HFF-Myc (cell line): Measurements from ENCODE around the gene IFIT1.

Experiments
- DNase-seq: peaks from one replicate; pipeline ENCODE4 v3.0.0-alpha.2; 2011; ENCODE audit warnings: low read depth; ENCODE audit errors: extremely low read depth
- H3K4me3 ChIP-seq: replicated peaks from 2 replicates; pipeline ENCODE4 v1.5.1; 2011; ENCODE audit warnings: low read depth, mild to moderate bottlenecking, control low read depth, low read length
- TF ChIP-seq, protein P1 (sequence below): IDR thresholded peaks from 2 replicates; pipeline ENCODE4 v1.5.1; 2012; ENCODE audit warnings: mild to moderate bottlenecking, low read depth, low read length, control low read depth; ENCODE audit errors: missing control alignments

Gene IFIT1, protein sequence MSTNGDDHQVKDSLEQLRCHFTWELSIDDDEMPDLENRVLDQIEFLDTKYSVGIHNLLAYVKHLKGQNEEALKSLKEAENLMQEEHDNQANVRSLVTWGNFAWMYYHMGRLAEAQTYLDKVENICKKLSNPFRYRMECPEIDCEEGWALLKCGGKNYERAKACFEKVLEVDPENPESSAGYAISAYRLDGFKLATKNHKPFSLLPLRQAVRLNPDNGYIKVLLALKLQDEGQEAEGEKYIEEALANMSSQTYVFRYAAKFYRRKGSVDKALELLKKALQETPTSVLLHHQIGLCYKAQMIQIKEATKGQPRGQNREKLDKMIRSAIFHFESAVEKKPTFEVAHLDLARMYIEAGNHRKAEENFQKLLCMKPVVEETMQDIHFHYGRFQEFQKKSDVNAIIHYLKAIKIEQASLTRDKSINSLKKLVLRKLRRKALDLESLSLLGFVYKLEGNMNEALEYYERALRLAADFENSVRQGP

DNA sequence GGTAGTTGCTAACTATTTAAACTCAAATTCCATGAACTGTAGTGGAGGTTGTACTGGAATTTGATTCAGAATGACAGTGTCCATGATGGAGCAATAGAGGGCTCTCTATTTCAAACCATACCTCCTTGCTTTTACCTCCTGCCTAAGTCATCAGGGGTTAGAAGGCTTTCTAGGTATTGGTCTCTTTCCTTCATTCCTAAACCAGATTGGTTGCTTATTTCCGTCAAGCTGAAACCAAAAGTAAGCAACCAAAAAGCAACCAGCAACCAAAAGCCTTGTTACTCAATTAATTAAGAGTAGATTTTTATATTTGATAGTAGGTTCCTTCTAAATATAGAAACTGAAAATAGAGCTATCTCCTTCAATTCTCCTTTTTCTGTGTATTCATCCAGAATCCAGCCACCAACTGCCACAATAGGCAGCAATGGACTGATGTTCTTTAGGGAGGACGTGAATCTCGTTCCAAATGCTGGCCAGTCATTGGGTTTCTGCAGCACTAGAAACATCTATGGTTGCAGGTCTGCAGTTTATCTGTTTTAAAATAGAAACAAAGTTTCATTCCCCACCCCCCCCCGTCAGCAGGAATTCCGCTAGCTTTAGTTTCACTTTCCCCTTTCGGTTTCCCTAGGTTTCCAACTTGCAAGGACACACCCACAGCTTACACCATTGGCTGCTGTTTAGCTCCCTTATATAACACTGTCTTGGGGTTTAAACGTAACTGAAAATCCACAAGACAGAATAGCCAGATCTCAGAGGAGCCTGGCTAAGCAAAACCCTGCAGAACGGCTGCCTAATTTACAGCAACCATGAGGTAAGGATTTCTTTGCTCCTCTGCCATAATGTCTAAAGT, at the start of gene IFIT1:
TSS of gene IFIT1 (plus strand) at position 717 of the 850 bp plus-strand sequence. CDS start at position 807, 90 bp downstream.
- peak; percentile 87 for DNase-seq
- TF ChIP-seq, protein P1, sequence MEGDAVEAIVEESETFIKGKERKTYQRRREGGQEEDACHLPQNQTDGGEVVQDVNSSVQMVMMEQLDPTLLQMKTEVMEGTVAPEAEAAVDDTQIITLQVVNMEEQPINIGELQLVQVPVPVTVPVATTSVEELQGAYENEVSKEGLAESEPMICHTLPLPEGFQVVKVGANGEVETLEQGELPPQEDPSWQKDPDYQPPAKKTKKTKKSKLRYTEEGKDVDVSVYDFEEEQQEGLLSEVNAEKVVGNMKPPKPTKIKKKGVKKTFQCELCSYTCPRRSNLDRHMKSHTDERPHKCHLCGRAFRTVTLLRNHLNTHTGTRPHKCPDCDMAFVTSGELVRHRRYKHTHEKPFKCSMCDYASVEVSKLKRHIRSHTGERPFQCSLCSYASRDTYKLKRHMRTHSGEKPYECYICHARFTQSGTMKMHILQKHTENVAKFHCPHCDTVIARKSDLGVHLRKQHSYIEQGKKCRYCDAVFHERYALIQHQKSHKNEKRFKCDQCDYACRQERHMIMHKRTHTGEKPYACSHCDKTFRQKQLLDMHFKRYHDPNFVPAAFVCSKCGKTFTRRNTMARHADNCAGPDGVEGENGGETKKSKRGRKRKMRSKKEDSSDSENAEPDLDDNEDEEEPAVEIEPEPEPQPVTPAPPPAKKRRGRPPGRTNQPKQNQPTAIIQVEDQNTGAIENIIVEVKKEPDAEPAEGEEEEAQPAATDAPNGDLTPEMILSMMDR = no peak

DNA sequence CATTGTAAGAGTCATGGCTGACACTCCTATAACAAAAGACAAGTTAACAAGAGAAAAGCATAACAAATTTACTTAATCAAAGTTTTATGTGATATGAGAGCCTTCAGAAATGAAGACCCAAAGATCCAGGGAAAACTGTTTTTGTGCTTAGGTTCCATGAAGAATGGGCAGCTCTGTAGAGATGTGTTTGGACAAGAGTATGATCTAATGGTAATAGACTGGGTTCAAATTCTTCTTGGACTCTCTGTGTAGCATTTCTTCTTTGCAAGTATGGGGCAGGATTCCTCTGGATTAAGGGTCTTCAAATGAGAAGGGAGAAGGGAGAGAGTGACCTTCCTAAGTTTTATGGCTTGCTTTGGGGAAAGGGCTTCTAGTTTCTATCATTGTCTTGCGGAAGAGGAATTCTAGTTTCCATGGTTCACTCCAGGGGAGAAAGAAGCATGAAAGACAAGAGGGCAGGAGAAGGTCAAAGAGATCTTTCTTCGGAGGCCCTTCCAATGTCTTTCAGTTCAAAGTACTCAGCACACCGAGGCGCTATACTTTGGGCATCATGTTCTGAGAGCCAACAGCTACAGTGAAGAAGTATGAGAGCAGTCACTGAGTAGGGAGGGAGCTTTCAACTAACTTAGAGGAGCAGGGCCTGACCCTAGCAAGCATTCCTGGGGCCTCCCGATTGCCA, 49.2 kb upstream of the IFIT1 start:
- no peak for DNase-seq
- TF ChIP-seq, protein P1 = no peak
- H3K4me3 ChIP-seq = no peak overlapping the region

More for the DNA sequence above, at the start of gene IFIT1:
- peak within 1 kb of the TSS; percentile 55 for H3K4me3 ChIP-seq

DNA sequence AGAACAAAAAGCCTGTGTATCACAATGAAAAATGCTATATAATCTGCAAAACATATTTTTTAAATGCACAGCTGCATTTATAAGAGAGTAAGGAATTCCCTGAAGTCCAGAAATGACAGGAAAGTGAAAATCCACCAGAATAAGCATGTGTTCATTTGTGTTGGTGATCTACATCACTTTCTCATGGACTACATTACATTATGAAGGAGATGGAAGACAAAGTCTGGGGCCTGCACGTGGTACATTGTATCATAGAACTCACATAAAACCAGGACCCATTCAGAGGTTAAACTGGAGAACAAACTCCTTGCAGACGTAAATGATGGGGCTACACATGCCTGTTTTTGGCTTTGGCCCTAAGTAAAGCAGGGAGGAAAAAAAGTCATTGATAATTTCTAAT, 48.3 kb upstream of the IFIT1 start:
- DNase-seq = no peak
- H3K4me3 ChIP-seq = no peak overlapping the region
- TF ChIP-seq, protein P1 = no peak

DNA sequence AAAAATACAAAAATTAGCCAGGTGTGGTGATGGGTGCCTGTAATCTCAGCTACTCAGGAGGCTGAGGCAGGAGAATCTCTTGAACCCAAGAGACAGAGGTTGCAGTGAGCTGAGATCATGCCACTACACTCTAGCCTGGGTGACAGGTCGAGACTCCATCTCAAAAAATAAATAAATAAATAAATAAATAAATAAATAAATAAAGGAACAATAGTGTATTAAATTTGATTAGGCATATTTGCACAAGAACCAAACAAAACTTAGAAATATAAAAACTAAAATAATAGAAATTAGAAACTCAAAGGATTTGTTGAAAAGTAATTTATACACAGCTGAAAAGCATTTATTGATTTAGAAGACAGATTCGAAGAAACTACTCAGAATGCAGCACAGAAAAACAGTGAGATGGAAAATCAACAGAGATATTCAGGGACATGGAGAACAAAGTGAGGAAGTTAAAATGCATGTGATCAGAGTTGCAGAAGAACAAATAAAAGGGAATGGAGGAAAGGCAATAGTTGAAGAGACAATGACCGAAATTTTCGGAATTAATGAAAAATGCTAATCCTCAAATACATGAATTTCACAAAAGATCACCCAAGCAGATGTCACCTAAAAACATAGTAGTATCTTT, 46.9 kb upstream of the IFIT1 start:
- H3K4me3 ChIP-seq = no peak overlapping the region
- no peak for DNase-seq
- TF ChIP-seq, protein P1 = no peak

DNA sequence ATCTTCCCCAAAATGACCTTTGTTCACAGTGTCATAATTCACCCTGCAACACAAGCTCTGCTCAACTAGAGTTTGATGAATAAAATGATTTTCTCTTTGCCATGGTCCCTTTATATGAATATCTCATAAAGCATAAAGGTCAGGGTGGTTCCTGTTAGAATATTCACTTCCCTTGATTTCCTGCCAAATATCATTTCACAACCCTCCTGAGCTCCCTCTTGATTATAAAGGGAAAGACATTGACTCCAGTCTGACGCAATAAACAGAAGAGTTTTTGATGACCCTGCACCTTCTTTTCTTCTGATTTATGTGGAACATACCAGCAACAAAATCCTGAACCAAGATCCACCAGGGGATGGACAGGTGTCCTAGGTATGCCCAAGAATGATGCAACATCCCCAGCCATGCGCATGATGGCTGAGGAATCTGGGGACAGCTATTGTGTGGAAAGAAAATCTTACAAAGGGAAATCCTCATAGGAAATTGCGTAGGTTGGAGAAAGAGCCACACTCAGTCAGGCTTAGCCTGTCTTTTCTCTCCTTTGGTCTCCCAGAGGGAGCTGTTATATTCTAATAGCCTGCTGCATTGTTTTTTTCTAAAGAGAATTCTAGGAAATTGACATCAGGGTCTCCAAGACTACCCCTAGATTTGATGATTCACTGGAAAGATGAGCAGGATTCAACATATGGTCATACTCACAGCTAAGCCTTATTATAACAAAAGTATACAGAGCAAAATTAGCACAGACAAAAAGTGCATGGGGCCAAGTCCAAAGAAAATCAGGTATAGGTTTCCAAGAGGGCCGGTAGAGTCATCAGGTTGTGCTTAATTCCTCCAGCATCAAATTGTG, 45.8 kb upstream of the IFIT1 start:
- TF ChIP-seq, protein P1 = no peak
- no peak overlapping the region for H3K4me3 ChIP-seq
- no peak for DNase-seq
